Chondrocyte (in vitro differentiated cells): ENCODE data around the gene PTPRN2. TPM values are rescaled to one million over a fixed set of nuclear protein-coding genes. Genes with fewer than 3 reads are reported as not detected.
"Not testable (repeated sequence)": the region's sequence is repeated elsewhere in the genome, so short reads cannot be mapped to it uniquely, and the experiment has no call there.

Experiments
- DNase-seq: peaks from one replicate; pipeline ENCODE4 v3.0.0; 2021; ENCODE audit warnings: mixed read lengths, low spot score
- H3K27ac Mint-ChIP-seq: one replicate; pipeline ENCODE4 v1.8.0; 2021; ENCODE audit warnings: mild to moderate bottlenecking, moderate library complexity, mixed read lengths; ENCODE audit not compliant: unreplicated experiment
- H3K27me3 Mint-ChIP-seq: 2 replicates; pipeline ENCODE4 v1.8.0; 2021; ENCODE audit warnings: low read depth, mixed read lengths
- H3K36me3 Mint-ChIP-seq: 2 replicates; pipeline ENCODE4 v1.8.0; 2021; ENCODE audit warnings: low read depth, mixed read lengths
- H3K4me1 Mint-ChIP-seq: 2 replicates; pipeline ENCODE4 v1.8.0; 2021; ENCODE audit warnings: low read depth, mild to moderate bottlenecking, mixed read lengths
- H3K4me3 Mint-ChIP-seq: one replicate; pipeline ENCODE4 v1.8.0; 2021; ENCODE audit warnings: mild to moderate bottlenecking, moderate library complexity, mixed read lengths; ENCODE audit not compliant: unreplicated experiment
- H3K9me3 Mint-ChIP-seq: 2 replicates; pipeline ENCODE4 v1.8.0; 2021; ENCODE audit warnings: low read depth, mixed read lengths
- total RNA-seq: library from RNA; stranded (reverse); gene quantifications from 3 replicates; pipeline ENCODE4 v1.2.1, GENCODE V29; 2021
- TF ChIP-seq, protein P1 (sequence below): fragments of 200-600 bp; sonication (generic); IDR thresholded peaks from 2 replicates; pipeline ENCODE4 v1.5.0; 2021; ENCODE audit warnings: antibody characterized with exemption, mild to moderate bottlenecking, moderate library complexity

Gene PTPRN2
- total RNA-seq, 1 donor from 2014 or later = 0.30 TPM

DNA sequence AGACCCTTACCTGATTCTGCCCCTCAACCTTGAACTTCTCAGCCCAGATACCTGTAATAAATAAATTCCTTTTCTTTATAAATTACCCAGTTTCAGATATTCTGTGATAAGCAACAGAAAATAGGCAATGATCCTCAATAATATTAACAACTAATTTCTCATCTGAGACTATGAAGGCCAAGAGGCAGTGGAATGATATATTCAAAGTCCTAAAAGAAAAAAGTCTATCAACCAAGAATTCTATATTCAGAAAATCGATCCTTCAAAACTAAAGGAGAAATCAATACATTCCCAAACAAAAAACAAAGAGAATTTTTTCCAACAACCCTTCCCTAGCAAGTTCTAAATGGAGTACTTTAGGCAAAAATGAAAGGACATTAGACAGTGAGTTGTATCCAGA is 279.6 kb downstream of the PTPRN2 start:
- no peaks in the 10 kb centered on the region for H3K4me1 Mint-ChIP-seq
- no peaks in the 10 kb centered on the region for H3K27me3 Mint-ChIP-seq
- no peak overlapping the region for H3K27ac Mint-ChIP-seq
- TF ChIP-seq, protein P1, sequence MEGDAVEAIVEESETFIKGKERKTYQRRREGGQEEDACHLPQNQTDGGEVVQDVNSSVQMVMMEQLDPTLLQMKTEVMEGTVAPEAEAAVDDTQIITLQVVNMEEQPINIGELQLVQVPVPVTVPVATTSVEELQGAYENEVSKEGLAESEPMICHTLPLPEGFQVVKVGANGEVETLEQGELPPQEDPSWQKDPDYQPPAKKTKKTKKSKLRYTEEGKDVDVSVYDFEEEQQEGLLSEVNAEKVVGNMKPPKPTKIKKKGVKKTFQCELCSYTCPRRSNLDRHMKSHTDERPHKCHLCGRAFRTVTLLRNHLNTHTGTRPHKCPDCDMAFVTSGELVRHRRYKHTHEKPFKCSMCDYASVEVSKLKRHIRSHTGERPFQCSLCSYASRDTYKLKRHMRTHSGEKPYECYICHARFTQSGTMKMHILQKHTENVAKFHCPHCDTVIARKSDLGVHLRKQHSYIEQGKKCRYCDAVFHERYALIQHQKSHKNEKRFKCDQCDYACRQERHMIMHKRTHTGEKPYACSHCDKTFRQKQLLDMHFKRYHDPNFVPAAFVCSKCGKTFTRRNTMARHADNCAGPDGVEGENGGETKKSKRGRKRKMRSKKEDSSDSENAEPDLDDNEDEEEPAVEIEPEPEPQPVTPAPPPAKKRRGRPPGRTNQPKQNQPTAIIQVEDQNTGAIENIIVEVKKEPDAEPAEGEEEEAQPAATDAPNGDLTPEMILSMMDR = no peak
- peaks cover 48% of the 10 kb centered on the region for H3K9me3 Mint-ChIP-seq
- no peak for DNase-seq
- no peak overlapping the region for H3K4me3 Mint-ChIP-seq
- H3K36me3 Mint-ChIP-seq = no peaks in the 10 kb centered on the region

DNA sequence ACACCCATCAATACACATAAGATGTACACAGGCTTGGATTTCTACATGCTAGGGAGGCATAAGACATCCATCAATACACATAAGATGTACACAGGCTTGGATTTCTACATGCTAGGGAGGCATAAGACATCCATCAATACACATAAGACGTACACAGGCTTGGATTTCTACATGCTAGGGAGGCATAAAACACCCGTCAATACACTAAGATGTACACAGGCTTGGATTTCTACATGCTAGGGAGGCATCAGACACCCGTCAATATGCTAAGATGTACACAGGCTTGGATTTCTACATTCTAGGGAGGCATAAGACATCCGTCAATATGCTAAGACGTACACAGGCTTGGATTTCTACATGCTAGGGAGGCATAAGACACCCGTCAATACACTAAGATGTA is 283.6 kb downstream of the PTPRN2 start:
- H3K4me1 Mint-ChIP-seq, H3K36me3 Mint-ChIP-seq, DNase-seq, H3K27ac Mint-ChIP-seq, H3K4me3 Mint-ChIP-seq, H3K27me3 Mint-ChIP-seq: not testable (repeated sequence)
- peaks cover 34% of the 10 kb centered on the region for H3K9me3 Mint-ChIP-seq

DNA sequence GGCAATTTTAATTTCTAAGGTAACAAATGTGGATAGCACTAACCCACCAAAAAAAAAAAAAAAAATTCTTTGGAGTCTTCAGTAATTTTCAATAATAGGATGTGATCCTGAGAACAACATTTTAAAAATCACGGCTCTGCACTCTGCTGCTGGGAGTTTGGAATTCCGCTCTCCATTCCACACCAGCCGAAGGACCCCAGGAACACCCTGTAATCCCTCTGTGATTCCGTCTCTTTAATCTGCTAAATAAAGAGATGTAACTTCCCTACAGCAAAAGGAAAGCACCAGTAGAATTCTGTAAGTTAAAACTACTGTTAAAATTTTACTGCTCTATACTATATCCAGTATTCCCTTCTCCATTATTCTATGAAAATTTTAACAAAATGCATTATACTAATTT is 284.5 kb downstream of the PTPRN2 start:
- Mint-ChIP-seq H3K27ac (no peak overlapping the region), H3K4me1 (no peaks in the 10 kb centered on the region), H3K36me3 (no peaks in the 10 kb centered on the region), H3K9me3 (peaks cover 36% of the 10 kb centered on the region), H3K27me3 (no peaks in the 10 kb centered on the region), H3K4me3 (no peak overlapping the region)
- TF ChIP-seq, protein P1 = no peak
- DNase-seq = no peak

DNA sequence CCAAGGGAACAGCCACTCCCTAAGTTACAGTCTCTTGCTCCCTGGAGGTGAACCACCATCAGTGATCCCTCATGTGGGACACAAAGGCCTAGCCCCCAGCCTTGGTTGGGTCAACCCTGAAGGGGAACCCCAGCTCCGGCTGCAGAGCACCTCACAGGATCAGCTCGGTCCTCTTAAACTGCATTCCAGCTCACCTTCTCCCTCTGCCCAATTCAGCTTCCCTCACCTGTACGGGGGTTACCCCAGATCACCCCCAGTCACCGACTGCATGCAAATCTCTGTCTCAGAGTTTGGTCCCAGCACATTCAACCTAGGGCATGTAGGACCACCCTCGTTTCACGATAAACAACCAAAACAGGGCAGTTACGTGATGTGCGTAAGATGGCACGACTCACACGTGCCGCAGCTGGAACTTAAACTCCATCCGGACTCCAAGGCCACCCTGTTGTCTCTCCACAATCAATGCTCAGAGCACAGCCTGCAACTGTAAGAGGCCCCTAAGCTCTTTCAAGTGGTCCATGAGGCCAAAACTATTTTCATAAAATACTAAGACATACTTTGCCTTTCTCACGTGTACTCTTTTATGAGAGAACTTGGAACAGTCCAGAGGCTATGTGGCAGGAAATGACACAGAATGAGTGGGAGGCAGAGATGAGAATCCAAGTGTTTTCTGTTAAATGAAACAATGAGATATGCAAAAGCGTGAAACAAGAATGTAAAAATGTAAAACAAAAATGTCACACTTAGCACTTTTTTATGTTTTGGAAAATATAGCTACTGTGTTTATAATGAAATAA is 285.2 kb downstream of the PTPRN2 start:
- no peak overlapping the region for H3K27ac Mint-ChIP-seq
- H3K36me3 Mint-ChIP-seq = no peaks in the 10 kb centered on the region
- no peaks in the 10 kb centered on the region for H3K27me3 Mint-ChIP-seq
- TF ChIP-seq, protein P1 = no peak
- H3K4me3 Mint-ChIP-seq = no peak overlapping the region
- no peak for DNase-seq
- H3K4me1 Mint-ChIP-seq = no peaks in the 10 kb centered on the region
- peaks cover 35% of the 10 kb centered on the region for H3K9me3 Mint-ChIP-seq

DNA sequence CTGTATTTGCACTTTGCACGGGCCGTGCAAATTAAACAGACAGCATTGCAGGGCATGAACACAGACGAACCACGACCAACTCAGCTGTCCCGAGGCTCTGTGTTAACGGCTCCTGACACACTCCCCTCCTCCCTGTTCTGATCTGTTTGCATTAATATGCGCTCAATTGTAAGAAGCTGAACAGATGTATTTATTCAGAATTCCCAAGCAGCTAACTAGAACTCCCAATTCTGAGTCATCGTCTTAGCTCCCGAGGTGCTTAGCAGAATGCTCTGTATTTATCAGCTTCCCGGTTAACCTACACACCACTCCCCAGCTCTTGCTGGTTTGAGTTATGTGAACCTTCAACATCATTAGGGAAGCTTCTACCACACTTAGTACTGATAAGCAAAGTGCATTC is 286.4 kb downstream of the PTPRN2 start:
- Mint-ChIP-seq H3K27ac (no peak overlapping the region), H3K9me3 (peaks cover 42% of the 10 kb centered on the region), H3K4me1 (no peaks in the 10 kb centered on the region), H3K27me3 (no peaks in the 10 kb centered on the region), H3K36me3 (no peaks in the 10 kb centered on the region), H3K4me3 (no peak overlapping the region)
- DNase-seq = no peak
- TF ChIP-seq, protein P1 = no peak

DNA sequence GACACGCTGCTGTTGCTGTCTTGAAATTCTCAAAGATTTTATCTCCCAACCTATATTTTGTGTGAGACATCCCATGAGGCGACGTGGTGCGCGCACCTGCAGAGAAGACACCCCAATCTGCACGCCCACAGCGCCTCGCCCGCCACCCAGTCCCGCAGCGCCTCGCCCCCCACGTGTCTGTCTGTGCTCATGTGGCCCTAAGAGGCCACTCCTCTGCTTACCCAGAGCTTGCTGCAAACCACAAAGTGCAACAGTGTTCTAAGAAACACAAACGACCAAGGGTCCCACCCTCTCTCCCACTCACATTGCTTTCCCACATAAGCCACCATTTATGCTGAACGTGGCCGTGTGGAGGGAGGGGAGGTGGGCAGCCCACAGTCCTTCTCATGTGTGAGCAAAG is 287.2 kb downstream of the PTPRN2 start:
- TF ChIP-seq, protein P1 = no peak
- no peak overlapping the region for H3K4me3 Mint-ChIP-seq
- no peak overlapping the region for H3K27ac Mint-ChIP-seq
- H3K4me1 Mint-ChIP-seq = no peaks in the 10 kb centered on the region
- H3K36me3 Mint-ChIP-seq = no peaks in the 10 kb centered on the region
- no peak for DNase-seq
- H3K27me3 Mint-ChIP-seq = no peaks in the 10 kb centered on the region
- peaks cover 46% of the 10 kb centered on the region for H3K9me3 Mint-ChIP-seq
